PFSK-1 (cell line): ENCODE measurements around the gene PRDM16.

Experiments
- FOXP2 ChIP-seq: optimal IDR thresholded peaks from 2 replicates; pipeline ENCODE3; 2011; ENCODE audit warnings: borderline replicate concordance, control low read depth, inconsistent platforms; ENCODE audit not compliant: insufficient read depth; ENCODE audit errors: extremely low read length, extremely low read depth
- POLR2AphosphoS5 ChIP-seq: IDR thresholded peaks from 2 replicates; pipeline ENCODE4 v1.6.1; 2012; ENCODE audit warnings: low read depth, mild to moderate bottlenecking, control low read depth, low read length, moderate library complexity
- REST ChIP-seq, 2 experiments: IDR thresholded peaks; 2 replicates each; pipeline versions ENCODE4 v1.6.1 to v1.8.0; 2011 to 2012; ENCODE audit warnings: low read depth in 2 of 2, low read length in 2 of 2, control low read depth in 1 of 2, inconsistent platforms in 1 of 2, mild to moderate bottlenecking in 1 of 2, moderate library complexity in 1 of 2; ENCODE audit not compliant: insufficient read depth in 1 of 2
- SIN3A ChIP-seq: IDR thresholded peaks from 2 replicates; pipeline ENCODE4 v1.6.1; 2012; ENCODE audit warnings: mild to moderate bottlenecking, low read length, moderate library complexity, borderline replicate concordance; ENCODE audit not compliant: insufficient read depth
- TAF1 ChIP-seq: IDR thresholded peaks from 2 replicates; pipeline ENCODE4 v1.6.1; 2012; ENCODE audit warnings: low read length, control low read depth, borderline replicate concordance; ENCODE audit not compliant: insufficient read depth

Gene PRDM16

DNA sequence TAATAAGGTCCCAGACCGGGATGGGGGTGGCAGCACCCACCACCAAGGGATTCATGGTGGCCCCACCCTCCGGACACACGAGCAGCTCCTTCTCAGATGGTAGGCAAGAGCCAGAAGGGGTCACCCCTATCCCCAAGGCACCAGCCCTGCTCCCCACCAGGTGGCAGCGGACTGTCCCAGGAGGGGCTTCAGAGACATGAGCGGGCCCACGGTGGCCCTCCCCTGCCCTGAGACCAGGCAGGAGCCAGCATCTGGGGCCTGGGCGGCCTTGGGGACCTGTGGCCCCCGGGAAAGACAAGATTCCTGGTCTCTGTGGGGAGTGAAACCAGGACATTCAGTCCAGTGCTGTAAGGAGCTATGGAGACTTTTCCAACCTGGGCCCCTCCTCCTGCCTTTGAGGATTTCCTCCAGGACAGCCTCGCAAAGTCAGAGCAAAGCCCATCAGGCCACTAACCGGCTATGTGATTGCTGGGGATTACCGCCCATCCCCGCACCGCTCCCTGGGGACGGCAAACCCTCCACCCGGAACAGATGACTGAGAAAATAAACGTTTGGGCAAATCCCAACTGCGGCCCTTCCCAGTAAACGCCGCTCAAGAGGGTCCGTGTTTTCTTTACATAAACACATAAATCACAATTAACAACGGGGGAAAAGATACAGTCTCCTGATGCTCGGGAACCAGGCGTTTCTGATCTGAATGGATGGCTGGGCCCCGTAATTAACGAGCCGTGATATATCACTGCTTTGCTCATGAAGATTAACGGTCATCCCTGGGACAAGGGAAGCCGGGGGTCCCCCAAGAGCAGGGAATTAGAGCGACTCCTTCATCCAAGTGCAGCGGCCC is 334.6 kb downstream of the PRDM16 start:
- TF ChIP-seq FOXP2 (no peak), POLR2AphosphoS5 (no peak), TAF1 (no peak), REST (IDR thresholded peaks at IDR 0.05; ENCODE audit: insufficient read depth in 1 of 2, low read depth in 2 of 2, low read length in 2 of 2) (no peak), SIN3A (no peak)

DNA sequence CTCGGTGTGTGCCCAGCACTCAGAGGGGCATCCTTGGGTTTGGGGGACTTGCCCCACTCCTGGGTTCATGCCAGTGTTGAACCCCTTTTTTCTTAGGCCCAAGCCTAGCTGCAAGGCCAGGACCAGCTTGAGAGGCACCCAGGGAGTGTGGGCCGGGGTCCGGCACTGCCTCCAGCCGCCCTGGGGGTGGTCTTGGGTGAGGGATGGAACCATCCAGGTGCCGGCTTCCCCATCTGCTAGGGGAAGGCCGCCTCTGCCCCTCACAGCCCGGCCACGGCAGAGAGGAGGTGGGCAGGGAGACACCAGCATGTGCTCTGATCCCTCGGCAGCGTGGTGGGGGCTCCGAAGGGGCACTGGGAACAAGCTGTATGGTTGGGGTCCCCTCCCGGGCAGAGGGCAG is 335.3 kb downstream of the PRDM16 start:
- TF ChIP-seq POLR2AphosphoS5, result no peak
- no peak for TF ChIP-seq FOXP2
- no peak for TF ChIP-seq REST (IDR thresholded peaks at IDR 0.05; ENCODE audit: insufficient read depth in 1 of 2, low read depth in 2 of 2, low read length in 2 of 2)
- no peak for TF ChIP-seq TAF1
- TF ChIP-seq SIN3A, result no peak

DNA sequence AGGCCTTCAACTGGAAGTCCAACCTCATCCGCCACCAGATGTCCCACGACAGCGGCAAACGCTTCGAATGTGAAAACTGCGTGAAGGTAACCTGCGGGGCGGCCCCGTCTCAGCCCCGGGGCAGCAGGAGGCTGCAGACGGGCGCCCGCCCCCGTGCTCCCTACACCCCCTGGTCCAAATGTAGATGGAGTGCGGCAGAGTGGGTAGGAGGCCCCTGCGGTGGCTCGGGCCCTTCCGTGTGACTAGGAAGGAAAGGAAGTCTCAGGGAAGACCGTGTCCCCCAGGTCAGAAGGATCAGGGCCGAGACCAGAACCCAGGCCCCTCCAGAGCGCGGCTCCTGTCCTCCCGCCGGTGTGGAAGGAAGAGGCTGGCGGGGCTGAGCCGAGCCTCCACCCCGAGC is 335.8 kb downstream of the PRDM16 start:
- TF ChIP-seq FOXP2, result no peak
- TF ChIP-seq TAF1, result no peak
- TF ChIP-seq REST (IDR thresholded peaks at IDR 0.05; ENCODE audit: insufficient read depth in 1 of 2, low read depth in 2 of 2, low read length in 2 of 2), result no peak
- TF ChIP-seq POLR2AphosphoS5, result no peak
- no peak for TF ChIP-seq SIN3A

- TF ChIP-seq SIN3A (no peak), FOXP2 (no peak), REST (IDR thresholded peaks at IDR 0.05; ENCODE audit: insufficient read depth in 1 of 2, low read depth in 2 of 2, low read length in 2 of 2) (no peak), POLR2AphosphoS5 (no peak), TAF1 (no peak)
Measured at GRCh38 chr1:3405491-3405890, 336.5 kb downstream of the PRDM16 start.
